Measurements from ENCODE around the gene CERCAM. TPM values are rescaled to one million over a fixed set of nuclear protein-coding genes. Genes with fewer than 3 reads are reported as not detected.

The CERCAM gene
- polyA plus RNA-seq, 1 experiment, result 309 TPM

GRCh38 chr9:128374221-128374675, 46.4 kb upstream of the CERCAM start:
- no peak for TF ChIP-seq CTCF (IDR thresholded peaks at IDR 0.05; ENCODE audit: insufficient read depth, low read depth, low read length)

GRCh38 chr9:128375865-128376264, 44.8 kb upstream of the CERCAM start:
- POLR2A ChIA-PET, result no interaction called here
- CTCF ChIA-PET, result interaction anchor here (1.1 kb wide), 1 partner anchor 14 kb away, joined by 3 read pairs; no protein-coding TSS in a partner anchor

More at GRCh38 chr9:128374221-128374675, 46.4 kb upstream of the CERCAM start:
- POLR2A ChIA-PET, result no interaction called here
- no peaks in the 10 kb centered on the region for H3K27me3 ChIP-seq (ENCODE audit: control insufficient read depth, insufficient read depth, low read length)
- peaks cover 7% of the 10 kb centered on the region for H3K36me3 ChIP-seq (ENCODE audit: control insufficient read depth, insufficient read depth, low read length)
- CTCF ChIA-PET, result interaction anchor here (0.6 kb wide), 1 partner anchor 117 kb away, joined by 4 read pairs; no protein-coding TSS in a partner anchor
- no peak for DNase-seq (ENCODE audit: low read depth)
- no peak overlapping the region for H3K4me3 ChIP-seq (ENCODE audit: low read depth, low read length)

DNA sequence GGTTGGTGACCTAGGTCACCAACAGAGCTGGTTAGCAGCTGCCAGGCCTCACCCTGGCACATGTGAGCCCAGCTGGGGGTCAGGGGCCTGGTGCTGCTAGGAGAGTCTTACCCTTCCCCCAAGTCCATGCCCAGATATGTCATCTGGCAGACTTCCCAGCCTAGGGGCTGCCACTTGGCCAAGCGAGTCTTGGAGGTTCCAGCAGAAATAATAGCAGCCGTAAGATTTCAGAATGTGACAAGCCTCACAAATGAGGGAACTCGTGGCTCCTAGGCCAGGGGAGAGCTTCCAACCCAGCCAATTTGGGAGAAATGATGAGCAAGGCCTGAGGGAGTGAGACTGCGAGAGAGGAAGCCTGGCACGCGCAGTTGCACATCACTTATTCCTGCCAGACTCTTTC, 38.4 kb upstream of the CERCAM start:
- Histone ChIP-seq H3K27me3 (ENCODE audit: control insufficient read depth, insufficient read depth, low read length) (no peaks in the 10 kb centered on the region), H3K4me3 (ENCODE audit: low read depth, low read length) (no peak overlapping the region), H3K36me3 (ENCODE audit: control insufficient read depth, insufficient read depth, low read length) (peaks cover 18% of the 10 kb centered on the region)
- DNase-seq (ENCODE audit: low read depth), result no peak
- POLR2A ChIA-PET, result no interaction called here
- CTCF ChIA-PET, result interaction anchor here (0.7 to 1.7 kb wide), 3 partner anchors 21 to 47 kb away, joined by 3 to 5 read pairs (median 3); no protein-coding TSS in a partner anchor
- no peak for TF ChIP-seq CTCF (IDR thresholded peaks at IDR 0.05; ENCODE audit: insufficient read depth, low read depth, low read length)

More at GRCh38 chr9:128375865-128376264, 44.8 kb upstream of the CERCAM start:
- no peak for DNase-seq (ENCODE audit: low read depth)
- no peak for TF ChIP-seq CTCF (IDR thresholded peaks at IDR 0.05; ENCODE audit: insufficient read depth, low read depth, low read length)
- Histone ChIP-seq H3K4me3 (ENCODE audit: low read depth, low read length) (no peak overlapping the region), H3K27me3 (ENCODE audit: control insufficient read depth, insufficient read depth, low read length) (no peaks in the 10 kb centered on the region), H3K36me3 (ENCODE audit: control insufficient read depth, insufficient read depth, low read length) (peaks cover 9% of the 10 kb centered on the region)

- DNase-seq (ENCODE audit: low read depth), result no peak
- ChIA-PET POLR2A (interaction anchor here (0.5 kb wide), 1 partner anchor 328 kb away, joined by 5 read pairs; no protein-coding TSS in a partner anchor), CTCF (interaction anchor here (1.3 to 1.4 kb wide), 2 partner anchors 36 to 38 kb away, joined by 3 to 6 read pairs; no protein-coding TSS in a partner anchor)
- H3K27me3 ChIP-seq (ENCODE audit: control insufficient read depth, insufficient read depth, low read length), result no peaks in the 10 kb centered on the region
- H3K36me3 ChIP-seq (ENCODE audit: control insufficient read depth, insufficient read depth, low read length), result peaks cover 23% of the 10 kb centered on the region
- no peak overlapping the region for H3K4me3 ChIP-seq (ENCODE audit: low read depth, low read length)
- TF ChIP-seq CTCF (IDR thresholded peaks at IDR 0.05; ENCODE audit: insufficient read depth, low read depth, low read length), result no peak
Measured at GRCh38 chr9:128383007-128383753, 37.5 kb upstream of the CERCAM start.

GRCh38 chr9:128383791-128384190, 36.9 kb upstream of the CERCAM start:
- TF ChIP-seq CTCF (IDR thresholded peaks at IDR 0.05; ENCODE audit: insufficient read depth, low read depth, low read length), result no peak
- no peak for DNase-seq (ENCODE audit: low read depth)
- Histone ChIP-seq H3K36me3 (ENCODE audit: control insufficient read depth, insufficient read depth, low read length) (peaks cover 29% of the 10 kb centered on the region), H3K4me3 (ENCODE audit: low read depth, low read length) (no peak overlapping the region), H3K27me3 (ENCODE audit: control insufficient read depth, insufficient read depth, low read length) (no peaks in the 10 kb centered on the region)
- POLR2A ChIA-PET, result no interaction called here
- CTCF ChIA-PET, result interaction anchor here (0.7 to 1.7 kb wide), 4 partner anchors 18 to 39 kb away, joined by 3 to 8 read pairs (median 4); no protein-coding TSS in a partner anchor

All from BJ (cell line).